ENCODE results near the gene MAU2. TPM values are rescaled to one million over a fixed set of nuclear protein-coding genes. Genes with fewer than 3 reads are reported as not detected.

Gene MAU2
- total and polyA plus RNA-seq, 4 donors, result 7.5 to 31.0 (median 17.9) TPM

- Histone ChIP-seq H3K9me3 (ENCODE audit: control insufficient read depth in 4 of 4, low read length in 3 of 4) (no peaks in the 10 kb centered on the region), H3K4me3 (ENCODE audit: low read depth in 1 of 3, low read length in 3 of 3) (peak overlapping the region in 2 of 3 donors; percentile 67 to 68), H3K9ac (ENCODE audit: low read depth in 1 of 2, low read length in 2 of 2) (no peak overlapping the region), H3K27me3 (ENCODE audit: control insufficient read depth in 4 of 4, insufficient read depth in 4 of 4, low read length in 3 of 4) (no peaks in the 10 kb centered on the region), H3K27ac (ENCODE audit: low read depth in 1 of 2, low read length in 2 of 2) (no peak overlapping the region), H3K4me1 (ENCODE audit: control insufficient read depth in 4 of 4, insufficient read depth in 4 of 4, low read length in 3 of 4) (peaks cover 14 to 41% (median 33%) of the 10 kb centered on the region in 4 donors), H3K36me3 (ENCODE audit: control insufficient read depth in 4 of 4, insufficient read depth in 3 of 4, low read depth in 1 of 4, low read length in 3 of 4) (peaks cover 0 to 5% (median 3%) of the 10 kb centered on the region in 4 donors)
- WGBS, result 85% methylated on average over 8 of the region's 8 CpGs
- TF ChIP-seq RXRA (IDR thresholded peaks at IDR 0.05), result peak in 1 of 2 donors; percentile 41
- TF ChIP-seq JUND (IDR thresholded peaks at IDR 0.05), result no peak
- TF ChIP-seq SP1 (IDR thresholded peaks at IDR 0.05), result no peak
- no peak for TF ChIP-seq HNF4G (IDR thresholded peaks at IDR 0.05)
- DNase-seq (ENCODE audit: low spot score), result no peak
Observed at GRCh38 chr19:19271828-19272599, 48.6 kb upstream of the MAU2 start.

DNA sequence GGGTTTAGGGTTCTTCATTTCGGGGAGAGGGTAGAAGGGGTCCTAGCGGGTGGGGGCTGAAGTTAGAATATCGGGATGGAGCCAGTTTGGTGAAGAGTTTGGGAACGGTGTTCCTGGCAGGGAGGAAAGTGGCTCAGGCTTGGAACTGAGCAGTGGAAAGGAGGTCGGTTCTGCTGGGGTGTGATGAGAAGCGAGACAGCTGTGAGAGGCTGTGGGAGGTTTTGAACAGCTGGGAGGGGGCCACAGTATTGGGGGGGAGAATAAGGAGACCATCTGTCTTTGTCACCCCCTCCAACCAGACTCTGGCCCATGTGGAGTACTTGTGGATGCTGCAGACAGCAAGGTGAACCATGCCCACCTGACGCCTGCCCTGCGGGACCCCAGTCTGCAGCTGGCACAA is 46.5 kb upstream of the MAU2 start:
- TF ChIP-seq CTCF (IDR thresholded peaks at IDR 0.05; ENCODE audit: low read depth, low read length, missing input control) (no peak), YY1 (IDR thresholded peaks at IDR 0.05) (no peak), NR2F2 (IDR thresholded peaks at IDR 0.05) (no peak), HNF4A (conservative IDR thresholded peaks at IDR 0.05) (no peak)
- TF ChIP-seq, protein P1, sequence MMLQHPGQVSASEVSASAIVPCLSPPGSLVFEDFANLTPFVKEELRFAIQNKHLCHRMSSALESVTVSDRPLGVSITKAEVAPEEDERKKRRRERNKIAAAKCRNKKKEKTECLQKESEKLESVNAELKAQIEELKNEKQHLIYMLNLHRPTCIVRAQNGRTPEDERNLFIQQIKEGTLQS (IDR thresholded peaks at IDR 0.05), result no peak
- H3K4me3 ChIP-seq (ENCODE audit: low read depth in 1 of 3, low read length in 3 of 3), result no peak overlapping the region
- H3K27ac ChIP-seq (ENCODE audit: low read depth in 1 of 2, low read length in 2 of 2), result peak overlapping the region; percentile 60 to 63
- WGBS, result 85% methylated on average over 8 of the region's 8 CpGs
- H3K36me3 ChIP-seq (ENCODE audit: control insufficient read depth in 4 of 4, insufficient read depth in 3 of 4, low read depth in 1 of 4, low read length in 3 of 4), result peaks cover 2 to 24% (median 6%) of the 10 kb centered on the region in 4 donors
- no peaks in the 10 kb centered on the region for H3K9me3 ChIP-seq (ENCODE audit: control insufficient read depth in 4 of 4, low read length in 3 of 4)
- H3K9ac ChIP-seq (ENCODE audit: low read depth in 1 of 2, low read length in 2 of 2), result no peak overlapping the region
- no peaks in the 10 kb centered on the region for H3K27me3 ChIP-seq (ENCODE audit: control insufficient read depth in 4 of 4, insufficient read depth in 4 of 4, low read length in 3 of 4)
- no peak for DNase-seq (ENCODE audit: low spot score)
- H3K4me1 ChIP-seq (ENCODE audit: control insufficient read depth in 4 of 4, insufficient read depth in 4 of 4, low read length in 3 of 4), result peaks cover 11 to 38% (median 31%) of the 10 kb centered on the region in 4 donors

- Histone ChIP-seq H3K27ac (ENCODE audit: low read depth in 1 of 2, low read length in 2 of 2) (peak overlapping the region; percentile 60 to 63), H3K36me3 (ENCODE audit: control insufficient read depth in 4 of 4, insufficient read depth in 3 of 4, low read depth in 1 of 4, low read length in 3 of 4) (peaks cover 2 to 32% (median 11%) of the 10 kb centered on the region in 4 donors), H3K4me1 (ENCODE audit: control insufficient read depth in 4 of 4, insufficient read depth in 4 of 4, low read length in 3 of 4) (peaks cover 11 to 38% (median 31%) of the 10 kb centered on the region in 4 donors), H3K9ac (ENCODE audit: low read depth in 1 of 2, low read length in 2 of 2) (no peak overlapping the region), H3K4me3 (ENCODE audit: low read depth in 1 of 3, low read length in 3 of 3) (no peak overlapping the region), H3K27me3 (ENCODE audit: control insufficient read depth in 4 of 4, insufficient read depth in 4 of 4, low read length in 3 of 4) (no peaks in the 10 kb centered on the region), H3K9me3 (ENCODE audit: control insufficient read depth in 4 of 4, low read length in 3 of 4) (no peaks in the 10 kb centered on the region)
- no peak for DNase-seq (ENCODE audit: low spot score)
- 41% methylated on average over 9 of the region's 9 CpGs for WGBS
- TF ChIP-seq REST (IDR thresholded peaks at IDR 0.05), result peak; percentile 26
- no peak for TF ChIP-seq TAF1 (conservative IDR thresholded peaks at IDR 0.05)
- peak in 1 of 2 donors; percentile 58 for TF ChIP-seq JUND (IDR thresholded peaks at IDR 0.05)
- peak; percentile 8 for TF ChIP-seq FOXA1 (IDR thresholded peaks at IDR 0.05)
- no peak for TF ChIP-seq FOXA2 (IDR thresholded peaks at IDR 0.05)
- peak in 1 of 2 donors; percentile 48 for TF ChIP-seq RAD21 (IDR thresholded peaks at IDR 0.05)
- no peak for TF ChIP-seq EGR1 (IDR thresholded peaks at IDR 0.05; ENCODE audit: low read depth in 2 of 2)
- TF ChIP-seq, protein P1 (IDR thresholded peaks at IDR 0.05), result no peak
- peak; percentile 91 for TF ChIP-seq SP1 (IDR thresholded peaks at IDR 0.05)
- TF ChIP-seq NR2F2 (IDR thresholded peaks at IDR 0.05), result no peak
- no peak for TF ChIP-seq CTCF (IDR thresholded peaks at IDR 0.05; ENCODE audit: low read depth, low read length, missing input control)
- no peak for TF ChIP-seq GABPA (IDR thresholded peaks at IDR 0.05 in 1 of 2, conservative IDR thresholded peaks at IDR 0.05 in 1 of 2)
- TF ChIP-seq HNF4A (conservative IDR thresholded peaks at IDR 0.05), result peak; percentile 94 to 97
- no peak for TF ChIP-seq YY1 (IDR thresholded peaks at IDR 0.05)
- peak; percentile 82 for TF ChIP-seq HNF4G (IDR thresholded peaks at IDR 0.05)
Observed at GRCh38 chr19:19274716-19275565, 45.7 kb upstream of the MAU2 start.
